Thyroid gland (tissue), 4 donors: ENCODE measurements around the gene IMP3.

Experiments
- POLR2A ChIP-seq, 2 donors: fragments of 450-650 bp; IDR thresholded peaks; one replicate each; pipeline ENCODE4 v1.6.1; 2017; ENCODE audit warnings: antibody characterized with exemption in 2 of 2, mild to moderate bottlenecking in 2 of 2, moderate library complexity in 1 of 2
- TF ChIP-seq, protein P1 (sequence below), 6 experiments: fragments of 200-600 bp in 3 of 6; fragments of 450-650 bp in 3 of 6; sonication (generic) in 3 of 6; IDR thresholded peaks; one replicate each; pipeline ENCODE4 v1.5.1; 2016 to 2019; ENCODE audit warnings: antibody characterized with exemption in 6 of 6, mild to moderate bottlenecking in 2 of 6, inconsistent platforms in 1 of 6, moderate library complexity in 1 of 6

DNA sequence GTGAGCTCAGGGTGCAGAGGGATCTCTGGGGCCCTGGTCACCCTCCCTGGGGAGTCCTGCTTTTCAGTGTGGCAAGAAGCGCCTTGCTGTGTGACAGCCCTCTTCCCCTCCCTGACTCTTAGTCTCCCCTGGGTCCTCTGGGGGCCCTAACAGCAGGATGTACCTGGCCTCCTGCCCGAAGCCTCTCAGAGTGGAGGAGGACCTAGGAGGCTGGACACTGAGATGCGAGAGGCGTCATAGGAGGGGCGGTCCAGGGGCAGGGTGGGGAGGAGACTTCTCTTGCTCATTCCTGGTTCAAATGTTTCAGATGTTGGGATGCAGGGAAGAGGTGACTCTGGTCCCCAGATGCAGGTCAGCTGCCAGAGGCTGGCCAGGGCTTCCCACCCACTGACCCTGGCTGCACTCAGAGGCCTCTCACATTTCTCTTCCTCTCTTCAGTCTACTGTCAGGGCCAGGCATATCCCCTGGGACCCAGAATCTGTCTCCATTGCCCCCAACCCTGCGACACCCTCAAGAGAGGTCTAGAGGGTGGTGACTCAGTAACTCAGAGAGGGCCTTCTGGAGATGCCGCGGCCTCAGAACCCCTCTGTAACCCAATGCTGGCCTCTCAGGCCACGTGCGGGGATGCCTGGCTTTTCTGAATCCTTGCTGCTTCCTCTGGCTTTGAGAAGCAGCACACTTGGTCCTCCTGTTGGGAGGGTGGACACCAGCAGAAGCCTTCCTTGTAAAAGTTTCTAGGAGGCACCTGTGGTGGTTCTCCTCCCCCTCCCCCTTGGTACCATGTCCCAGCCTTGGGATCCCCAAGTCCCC lies 33.6 kb upstream of the IMP3 start:
- TF ChIP-seq, protein P1, sequence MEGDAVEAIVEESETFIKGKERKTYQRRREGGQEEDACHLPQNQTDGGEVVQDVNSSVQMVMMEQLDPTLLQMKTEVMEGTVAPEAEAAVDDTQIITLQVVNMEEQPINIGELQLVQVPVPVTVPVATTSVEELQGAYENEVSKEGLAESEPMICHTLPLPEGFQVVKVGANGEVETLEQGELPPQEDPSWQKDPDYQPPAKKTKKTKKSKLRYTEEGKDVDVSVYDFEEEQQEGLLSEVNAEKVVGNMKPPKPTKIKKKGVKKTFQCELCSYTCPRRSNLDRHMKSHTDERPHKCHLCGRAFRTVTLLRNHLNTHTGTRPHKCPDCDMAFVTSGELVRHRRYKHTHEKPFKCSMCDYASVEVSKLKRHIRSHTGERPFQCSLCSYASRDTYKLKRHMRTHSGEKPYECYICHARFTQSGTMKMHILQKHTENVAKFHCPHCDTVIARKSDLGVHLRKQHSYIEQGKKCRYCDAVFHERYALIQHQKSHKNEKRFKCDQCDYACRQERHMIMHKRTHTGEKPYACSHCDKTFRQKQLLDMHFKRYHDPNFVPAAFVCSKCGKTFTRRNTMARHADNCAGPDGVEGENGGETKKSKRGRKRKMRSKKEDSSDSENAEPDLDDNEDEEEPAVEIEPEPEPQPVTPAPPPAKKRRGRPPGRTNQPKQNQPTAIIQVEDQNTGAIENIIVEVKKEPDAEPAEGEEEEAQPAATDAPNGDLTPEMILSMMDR (IDR thresholded peaks at IDR 0.05): no peak
- no peak for TF ChIP-seq POLR2A (IDR thresholded peaks at IDR 0.05)
